Loucy (cell line): ENCODE measurements around the gene LBHD2.

Experiments used
- H2AFZ ChIP-seq: fragments of 200-600 bp; sonication (generic); 2 replicates; pipeline ENCODE4 v1.6.0; 2016; ENCODE audit warnings: antibody characterized with exemption, mild to moderate bottlenecking, low read length, moderate library complexity
- H3F3A ChIP-seq: fragments of 200-600 bp; 2 replicates; pipeline ENCODE4 v1.6.0; 2016; ENCODE audit warnings: antibody characterized with exemption, low read depth, mild to moderate bottlenecking
- H3K27me3 ChIP-seq: fragments of 200-600 bp; sonication (generic); 2 replicates; pipeline ENCODE4 v1.6.1; 2014; ENCODE audit warnings: low read length, mild to moderate bottlenecking; ENCODE audit not compliant: insufficient read depth, poor library complexity, severe bottlenecking
- H3K36me3 ChIP-seq: fragments of 200-600 bp; sonication (generic); 2 replicates; pipeline ENCODE4 v1.6.1; 2016; ENCODE audit warnings: low read length; ENCODE audit not compliant: insufficient read depth
- H3K4me1 ChIP-seq: fragments of 200-600 bp; sonication (generic); 2 replicates; pipeline ENCODE4 v1.5.1; 2014; ENCODE audit warnings: low read length, mild to moderate bottlenecking; ENCODE audit not compliant: insufficient read depth, poor library complexity, severe bottlenecking
- H3K4me2 ChIP-seq: fragments of 200-600 bp; sonication (generic); 2 replicates; pipeline ENCODE4 v1.6.0; 2014; ENCODE audit warnings: antibody characterized with exemption, low read length, low read depth, mild to moderate bottlenecking; ENCODE audit not compliant: poor library complexity, severe bottlenecking
- H3K4me3 ChIP-seq: fragments of 200-600 bp; sonication (generic); 2 replicates; pipeline ENCODE4 v1.5.1; 2014; ENCODE audit warnings: low read length, mild to moderate bottlenecking, mixed read lengths; ENCODE audit not compliant: poor library complexity, severe bottlenecking
- H3K79me2 ChIP-seq: fragments of 200-600 bp; sonication (generic); 2 replicates; pipeline ENCODE4 v1.6.1; 2014; ENCODE audit warnings: low read length; ENCODE audit not compliant: insufficient read depth
- H3K9ac ChIP-seq: fragments of 200-600 bp; sonication (generic); 2 replicates; pipeline ENCODE4 v1.6.0; 2014; ENCODE audit warnings: mild to moderate bottlenecking, low read depth, low read length, moderate library complexity; ENCODE audit not compliant: poor library complexity, severe bottlenecking
- H3K9me2 ChIP-seq: fragments of 200-600 bp; sonication (generic); replicated peaks from 2 replicates; pipeline ENCODE4 v1.6.1; 2016; ENCODE audit warnings: low read depth, low read length, mixed read lengths
- H3K9me3 ChIP-seq: fragments of 200-600 bp; sonication (generic); 2 replicates; pipeline ENCODE4 v1.6.1; 2014; ENCODE audit warnings: mild to moderate bottlenecking, antibody characterized with exemption, low read length, low read depth; ENCODE audit not compliant: insufficient read depth
- H4K20me1 ChIP-seq: fragments of 200-600 bp; sonication (generic); 2 replicates; pipeline ENCODE4 v1.6.0; 2014; ENCODE audit warnings: antibody characterized with exemption, low read length, mild to moderate bottlenecking; ENCODE audit not compliant: insufficient read depth, poor library complexity, severe bottlenecking
- CTCF ChIP-seq: fragments of 200-600 bp; sonication (generic); conservative IDR thresholded peaks from 2 replicates; pipeline ENCODE4 v1.5.1; 2014; ENCODE audit warnings: mild to moderate bottlenecking, antibody characterized with exemption, low read length
- EZH2phosphoT487 ChIP-seq: fragments of 200-600 bp; IDR thresholded peaks from 2 replicates; pipeline ENCODE4 v1.6.1; 2018; ENCODE audit warnings: antibody characterized with exemption, mild to moderate bottlenecking, moderate library complexity, borderline replicate concordance

Gene LBHD2

GRCh38 chr14:103110681-103111231, 26.7 kb downstream of the LBHD2 start:
- Histone ChIP-seq H3K4me2 (no peak overlapping the region), H3K4me1 (peaks cover 7% of the 10 kb centered on the region), H3K36me3 (no peaks in the 10 kb centered on the region), H3K4me3 (no peak overlapping the region), H3K79me2 (no peaks in the 10 kb centered on the region), H3F3A (no peaks in the 10 kb centered on the region), H4K20me1 (no peaks in the 10 kb centered on the region), H3K9me2 (no peaks in the 10 kb centered on the region), H3K9me3 (no peaks in the 10 kb centered on the region), H3K27me3 (no peaks in the 10 kb centered on the region), H3K9ac (no peak overlapping the region), H2AFZ (no peak overlapping the region)
- TF ChIP-seq EZH2phosphoT487 (no peak), CTCF (no peak)

GRCh38 chr14:103111232-103111868, 27.3 kb downstream of the LBHD2 start:
- H3K4me1 ChIP-seq = peaks cover 7% of the 10 kb centered on the region
- no peaks in the 10 kb centered on the region for H3K27me3 ChIP-seq
- TF ChIP-seq CTCF = no peak
- no peak for TF ChIP-seq EZH2phosphoT487
- H4K20me1 ChIP-seq = no peaks in the 10 kb centered on the region
- no peaks in the 10 kb centered on the region for H3F3A ChIP-seq
- no peaks in the 10 kb centered on the region for H3K79me2 ChIP-seq
- no peaks in the 10 kb centered on the region for H3K9me3 ChIP-seq
- no peak overlapping the region for H3K4me3 ChIP-seq
- no peak overlapping the region for H3K9ac ChIP-seq
- H3K9me2 ChIP-seq = no peaks in the 10 kb centered on the region
- no peaks in the 10 kb centered on the region for H3K36me3 ChIP-seq
- no peak overlapping the region for H3K4me2 ChIP-seq
- H2AFZ ChIP-seq = no peak overlapping the region

- Histone ChIP-seq H4K20me1 (no peaks in the 10 kb centered on the region), H3K9me3 (no peaks in the 10 kb centered on the region), H3K4me2 (no peak overlapping the region), H3K36me3 (no peaks in the 10 kb centered on the region), H3K27me3 (no peaks in the 10 kb centered on the region), H3K4me1 (peaks cover 7% of the 10 kb centered on the region), H3K9me2 (no peaks in the 10 kb centered on the region), H3K79me2 (no peaks in the 10 kb centered on the region), H3K4me3 (no peak overlapping the region), H3K9ac (no peak overlapping the region), H2AFZ (no peak overlapping the region), H3F3A (no peaks in the 10 kb centered on the region)
- TF ChIP-seq CTCF = no peak
Measured at GRCh38 chr14:103112400-103113243, 28.6 kb downstream of the LBHD2 start.
